Loucy (cell line): ENCODE results near the gene SLC25A31.

Experiments
- CTCF ChIP-seq: fragments of 200-600 bp; sonication (generic); conservative IDR thresholded peaks from 2 replicates; pipeline ENCODE4 v1.5.1; 2014; ENCODE audit warnings: mild to moderate bottlenecking, antibody characterized with exemption, low read length
- EZH2phosphoT487 ChIP-seq: fragments of 200-600 bp; IDR thresholded peaks from 2 replicates; pipeline ENCODE4 v1.6.1; 2018; ENCODE audit warnings: antibody characterized with exemption, mild to moderate bottlenecking, moderate library complexity, borderline replicate concordance

- TF ChIP-seq CTCF (no peak), EZH2phosphoT487 (no peak)
These were observed 20.7 kb upstream of the SLC25A31 start for GRCh38 chr4:127709456-127709855.
